NAMALWA (cell line): Measurements from ENCODE around the gene PRR5.
A peak's percentile ranks its signal among the peaks of the same experiment; 100 is the strongest.
"Not testable (repeated sequence)": the region's sequence is repeated elsewhere in the genome, so short reads cannot be mapped to it uniquely, and the experiment has no call there.

Experiments
- DNase-seq: peaks from one replicate; pipeline ENCODE4 v3.0.0-alpha.2; 2015; ENCODE audit warnings: low spot score

The PRR5 gene

GRCh38 chr22:44676066-44676440, 26.0 kb upstream of the PRR5 start:
- not testable (repeated sequence) for DNase-seq

- no peak for DNase-seq
Observed at GRCh38 chr22:44676441-44677352, 25.3 kb upstream of the PRR5 start.

- no peak for DNase-seq
Observed at GRCh38 chr22:44677353-44677840, 24.6 kb upstream of the PRR5 start.

GRCh38 chr22:44677871-44678555, 24.0 kb upstream of the PRR5 start:
- DNase-seq, result no peak

- no peak for DNase-seq
Observed at GRCh38 chr22:44678556-44679305, 23.3 kb upstream of the PRR5 start.

GRCh38 chr22:44679306-44679647, 22.7 kb upstream of the PRR5 start:
- DNase-seq, result not testable (repeated sequence)

- DNase-seq, result no peak
Observed at GRCh38 chr22:44680058-44680457, 21.9 kb upstream of the PRR5 start.

- no peak for DNase-seq
Observed at GRCh38 chr22:44680481-44680894, 21.5 kb upstream of the PRR5 start.

- no peak for DNase-seq
Observed at GRCh38 chr22:44682556-44683168, 19.3 kb upstream of the PRR5 start.

- no peak for DNase-seq
Observed at GRCh38 chr22:44683237-44683636, 18.8 kb upstream of the PRR5 start.

GRCh38 chr22:44683881-44684280, 18.1 kb upstream of the PRR5 start:
- no peak for DNase-seq

GRCh38 chr22:44684506-44685383, 17.3 kb upstream of the PRR5 start:
- DNase-seq, result peak; percentile 91

GRCh38 chr22:44685384-44686056, 16.5 kb upstream of the PRR5 start:
- peak; percentile 66 for DNase-seq

GRCh38 chr22:44686873-44687600, 15.0 kb upstream of the PRR5 start:
- no peak for DNase-seq

- no peak for DNase-seq
Observed at GRCh38 chr22:44689173-44689572, 12.8 kb upstream of the PRR5 start.

- DNase-seq, result no peak
Observed at GRCh38 chr22:44689915-44690524, 12.0 kb upstream of the PRR5 start.

GRCh38 chr22:44691796-44692661, 10.0 kb upstream of the PRR5 start:
- no peak for DNase-seq

- no peak for DNase-seq
Observed at GRCh38 chr22:44692662-44693007, 9.4 kb upstream of the PRR5 start.

- no peak for DNase-seq
Observed at GRCh38 chr22:44693145-44693544, 8.9 kb upstream of the PRR5 start.
